Measurements from ENCODE around the gene GALC.

- TF ChIP-seq CTCF (IDR thresholded peaks at IDR 0.05) (peak; percentile 57 to 71 (median 64)), POLR2A (IDR thresholded peaks at IDR 0.05) (no peak)
Observed at GRCh38 chr14:87896393-87897380, 96.3 kb downstream of the GALC start.
